SU-DHL-6 (cell line): ENCODE measurements around the gene SSNA1.

ENCODE experiments used
- H2AFZ ChIP-seq: fragments of 200-600 bp; sonication (generic); 2 replicates; pipeline ENCODE4 v1.6.1; 2014; ENCODE audit warnings: low read depth, mild to moderate bottlenecking, moderate library complexity, mixed read lengths, antibody characterized with exemption, low read length; ENCODE audit not compliant: severe bottlenecking
- H3F3A ChIP-seq: fragments of 200-600 bp; shearing (Covaris generic); 2 replicates; pipeline ENCODE4 v1.6.0; 2016; ENCODE audit warnings: antibody characterized with exemption, mild to moderate bottlenecking; ENCODE audit not compliant: insufficient read depth
- H3K27ac ChIP-seq: fragments of 200-600 bp; sonication (generic); 2 replicates; pipeline ENCODE4 v1.5.1; 2016; ENCODE audit warnings: low read depth, mild to moderate bottlenecking, low read length, moderate library complexity, mixed read lengths
- H3K27me3 ChIP-seq: fragments of 200-600 bp; sonication (generic), shearing (Covaris generic); 2 replicates; pipeline ENCODE4 v1.6.0; 2014; ENCODE audit warnings: mild to moderate bottlenecking, low read length
- H3K36me3 ChIP-seq: fragments of 200-600 bp; sonication (generic); 2 replicates; pipeline ENCODE4 v1.6.1; 2014; ENCODE audit warnings: mild to moderate bottlenecking, low read length, mixed read lengths
- H3K4me2 ChIP-seq: fragments of 300-600, 200-600 bp; shearing (Covaris generic), sonication (generic); 2 replicates; pipeline ENCODE4 v1.6.0; 2014; ENCODE audit warnings: low read length, low read depth, mild to moderate bottlenecking; ENCODE audit not compliant: poor library complexity, severe bottlenecking
- H3K4me3 ChIP-seq: fragments of 200-600 bp; sonication (generic); 2 replicates; pipeline ENCODE4 v1.5.1; 2014; ENCODE audit warnings: antibody characterized with exemption, low read length, mild to moderate bottlenecking, mixed read lengths; ENCODE audit not compliant: insufficient read depth, poor library complexity, severe bottlenecking
- H3K79me2 ChIP-seq: fragments of 200-600 bp; sonication (generic); 2 replicates; pipeline ENCODE4 v1.6.1; 2014; ENCODE audit warnings: mild to moderate bottlenecking, low read length, moderate library complexity; ENCODE audit not compliant: insufficient read depth
- H3K9ac ChIP-seq: fragments of 200-600 bp; sonication (generic); 2 replicates; pipeline ENCODE4 v1.7.0; 2014; ENCODE audit warnings: mild to moderate bottlenecking, low read length
- H3K9me2 ChIP-seq: fragments of 200-600 bp; sonication (generic); replicated peaks from 2 replicates; pipeline ENCODE4 v1.6.1; 2014; ENCODE audit warnings: low read length; ENCODE audit not compliant: insufficient read depth
- H3K9me3 ChIP-seq: fragments of 200-600 bp; sonication (generic); 2 replicates; pipeline ENCODE4 v1.6.1; 2014; ENCODE audit warnings: low read length, mixed read lengths; ENCODE audit not compliant: insufficient read depth
- H4K20me1 ChIP-seq: fragments of 200-600 bp; sonication (generic); 2 replicates; pipeline ENCODE4 v1.6.1; 2014; ENCODE audit warnings: low read depth, mild to moderate bottlenecking, antibody characterized with exemption, low read length, moderate library complexity, mixed read lengths
- EZH2phosphoT487 ChIP-seq: fragments of 200-600 bp; sonication (generic), shearing (Covaris generic); conservative IDR thresholded peaks from 2 replicates; pipeline ENCODE4 v1.6.1; 2018; ENCODE audit warnings: mild to moderate bottlenecking, antibody characterized with exemption, low read length, moderate library complexity, mixed read lengths
- TF ChIP-seq, protein P1 (sequence below): fragments of 200-600 bp; sonication (generic); IDR thresholded peaks from one replicate; pipeline ENCODE4 v1.5.1; 2017; ENCODE audit warnings: antibody characterized with exemption, mild to moderate bottlenecking, low read length, moderate library complexity; ENCODE audit not compliant: insufficient read depth, poor library complexity, severe bottlenecking

Gene SSNA1

DNA sequence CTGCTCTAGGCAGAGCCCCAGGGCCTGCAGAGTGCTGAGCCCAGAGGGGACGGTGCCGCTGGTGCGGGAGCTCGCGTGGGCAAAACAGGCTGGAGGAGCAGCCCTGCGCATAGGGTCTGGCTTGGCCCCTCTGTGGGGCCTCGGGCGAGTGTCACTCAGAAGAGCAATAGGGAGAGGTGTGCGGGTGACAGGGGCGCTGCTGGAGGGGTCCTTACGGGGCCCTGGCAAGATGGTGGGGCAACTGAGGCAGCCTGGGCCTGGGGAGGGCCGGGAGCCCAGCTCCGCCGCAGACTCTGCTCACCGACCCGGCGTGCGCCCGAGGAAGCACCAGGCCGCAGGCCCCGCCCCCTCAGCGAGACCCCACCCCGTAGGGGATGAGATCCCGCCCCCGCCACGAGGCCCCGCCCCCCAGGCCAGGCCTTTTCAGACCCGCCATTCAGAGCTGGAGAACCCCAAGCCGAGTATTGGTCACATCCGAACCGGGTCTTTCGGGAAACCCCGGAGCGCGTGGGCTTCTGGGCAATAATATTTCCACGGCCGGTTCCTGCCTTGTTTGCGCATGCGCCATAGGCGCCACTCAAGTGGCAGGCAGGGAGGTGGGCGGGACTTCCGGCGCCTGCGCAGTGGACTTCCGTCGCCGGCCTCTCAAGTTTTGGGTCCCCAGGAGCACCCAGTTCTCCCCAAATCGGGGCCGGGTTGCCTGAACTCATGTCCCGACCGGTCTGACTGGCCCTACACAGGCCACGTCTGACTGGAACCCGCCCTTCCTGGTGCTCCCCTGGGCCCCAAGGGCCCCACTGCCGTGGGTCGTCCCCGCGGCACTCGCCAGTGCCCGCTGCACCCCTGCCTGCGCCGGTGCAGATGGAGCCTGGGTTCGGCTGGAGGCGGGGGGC lies 34.8 kb downstream of the SSNA1 start:
- Histone ChIP-seq H3K4me3 (peak overlapping the region; percentile 87), H3K27me3 (no peaks in the 10 kb centered on the region), H2AFZ (peak overlapping the region; percentile 87), H3F3A (no peaks in the 10 kb centered on the region), H3K9me3 (no peaks in the 10 kb centered on the region), H3K9me2 (no peaks in the 10 kb centered on the region), H3K79me2 (no peaks in the 10 kb centered on the region), H3K27ac (peak overlapping the region; percentile 51), H4K20me1 (no peaks in the 10 kb centered on the region), H3K4me2 (peak overlapping the region; percentile 71), H3K9ac (peak overlapping the region; percentile 97), H3K36me3 (no peaks in the 10 kb centered on the region)
- TF ChIP-seq, protein P1, sequence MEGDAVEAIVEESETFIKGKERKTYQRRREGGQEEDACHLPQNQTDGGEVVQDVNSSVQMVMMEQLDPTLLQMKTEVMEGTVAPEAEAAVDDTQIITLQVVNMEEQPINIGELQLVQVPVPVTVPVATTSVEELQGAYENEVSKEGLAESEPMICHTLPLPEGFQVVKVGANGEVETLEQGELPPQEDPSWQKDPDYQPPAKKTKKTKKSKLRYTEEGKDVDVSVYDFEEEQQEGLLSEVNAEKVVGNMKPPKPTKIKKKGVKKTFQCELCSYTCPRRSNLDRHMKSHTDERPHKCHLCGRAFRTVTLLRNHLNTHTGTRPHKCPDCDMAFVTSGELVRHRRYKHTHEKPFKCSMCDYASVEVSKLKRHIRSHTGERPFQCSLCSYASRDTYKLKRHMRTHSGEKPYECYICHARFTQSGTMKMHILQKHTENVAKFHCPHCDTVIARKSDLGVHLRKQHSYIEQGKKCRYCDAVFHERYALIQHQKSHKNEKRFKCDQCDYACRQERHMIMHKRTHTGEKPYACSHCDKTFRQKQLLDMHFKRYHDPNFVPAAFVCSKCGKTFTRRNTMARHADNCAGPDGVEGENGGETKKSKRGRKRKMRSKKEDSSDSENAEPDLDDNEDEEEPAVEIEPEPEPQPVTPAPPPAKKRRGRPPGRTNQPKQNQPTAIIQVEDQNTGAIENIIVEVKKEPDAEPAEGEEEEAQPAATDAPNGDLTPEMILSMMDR: no peak
- TF ChIP-seq EZH2phosphoT487: no peak

DNA sequence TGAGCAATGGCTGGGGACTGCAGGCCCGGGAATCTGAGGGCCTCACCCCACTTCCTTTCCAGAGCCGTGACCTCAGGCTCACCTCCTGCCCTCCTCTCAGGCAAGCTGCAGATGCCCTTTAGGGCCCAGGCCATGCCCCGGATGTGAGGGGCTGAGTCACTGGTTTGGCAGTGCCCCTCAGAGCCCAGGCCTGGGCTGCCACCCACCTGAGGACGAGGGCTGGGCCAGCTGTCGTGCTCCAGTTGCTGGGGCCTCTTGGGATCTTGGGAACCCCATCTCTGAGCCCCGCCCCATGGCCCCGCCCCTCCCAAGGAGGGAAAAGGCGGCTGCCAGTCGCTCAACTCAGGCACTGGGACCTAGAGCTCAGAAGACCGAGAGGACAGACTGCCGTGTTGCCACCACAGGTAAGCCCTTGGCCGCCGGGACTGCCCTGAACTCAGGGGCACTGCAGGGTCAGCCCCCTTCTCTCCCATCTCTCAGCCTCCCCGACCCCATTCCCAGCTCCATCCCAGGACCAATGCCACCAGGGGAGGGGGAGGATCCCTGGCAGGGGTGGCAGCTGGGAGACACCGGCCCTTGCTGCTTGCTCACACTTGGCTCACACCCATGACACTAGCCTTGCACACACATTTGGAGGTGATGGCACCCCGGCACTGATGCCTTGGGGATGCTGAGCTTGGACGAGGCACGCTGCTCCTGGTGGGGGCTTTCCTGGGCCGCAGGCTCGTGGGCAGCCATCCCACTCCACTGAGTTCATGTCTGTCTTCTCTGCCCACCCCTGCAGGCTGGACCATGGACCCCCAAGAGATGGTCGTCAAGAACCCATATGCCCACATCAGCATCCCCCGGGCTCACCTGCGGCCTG lies 36.6 kb downstream of the SSNA1 start, which contains the start of gene CYSRT1:
Gene CYSRT1, plus strand, starts transcription at position 345 of the 865 bp plus-strand sequence. Its CDS starts 448 bp downstream, at position 793.
- Histone ChIP-seq H3K79me2 (no peaks in the 10 kb centered on the region), H3K9me3 (no peaks in the 10 kb centered on the region), H3K36me3 (no peaks in the 10 kb centered on the region), H3K9ac (peak within 1 kb of the TSS; percentile 97), H3K27me3 (no peaks in the 10 kb centered on the region), H3F3A (no peaks in the 10 kb centered on the region), H4K20me1 (no peaks in the 10 kb centered on the region), H3K4me2 (peak within 1 kb of the TSS; percentile 71), H3K9me2 (no peaks in the 10 kb centered on the region), H3K27ac (peak within 1 kb of the TSS; percentile 51), H3K4me3 (peak within 1 kb of the TSS; percentile 87), H2AFZ (no peak within 1 kb of the TSS)
- no peak for TF ChIP-seq EZH2phosphoT487
- TF ChIP-seq, protein P1: no peak

DNA sequence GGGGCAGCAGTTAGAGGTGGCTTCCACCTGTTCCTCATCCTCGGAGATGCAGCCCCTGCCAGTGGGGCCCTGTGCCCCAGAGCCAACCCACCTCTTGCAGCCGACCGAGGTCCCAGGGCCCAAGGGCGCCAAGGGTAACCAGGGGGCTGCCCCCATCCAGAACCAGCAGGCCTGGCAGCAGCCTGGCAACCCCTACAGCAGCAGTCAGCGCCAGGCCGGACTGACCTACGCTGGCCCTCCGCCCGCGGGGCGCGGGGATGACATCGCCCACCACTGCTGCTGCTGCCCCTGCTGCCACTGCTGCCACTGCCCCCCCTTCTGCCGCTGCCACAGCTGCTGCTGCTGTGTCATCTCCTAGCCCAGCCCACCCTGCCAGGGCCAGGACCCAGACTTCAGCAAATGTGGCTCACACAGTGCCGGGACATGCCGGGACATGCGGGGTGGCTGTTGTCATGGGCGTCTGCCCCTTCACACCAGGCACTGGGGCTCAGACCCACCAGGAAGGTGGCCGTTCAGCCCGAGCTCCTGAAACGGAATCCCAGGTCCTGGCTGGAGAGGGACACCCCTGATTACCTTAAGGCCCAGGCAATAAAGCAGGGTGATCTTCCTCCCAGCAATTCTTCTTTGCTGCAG lies 37.3 kb downstream of the SSNA1 start:
- Histone ChIP-seq H3K9ac (no peak overlapping the region), H3K9me2 (no peaks in the 10 kb centered on the region), H3K4me2 (no peak overlapping the region), H3F3A (no peaks in the 10 kb centered on the region), H3K27me3 (no peaks in the 10 kb centered on the region), H3K9me3 (no peaks in the 10 kb centered on the region), H3K36me3 (no peaks in the 10 kb centered on the region), H4K20me1 (no peaks in the 10 kb centered on the region), H3K79me2 (no peaks in the 10 kb centered on the region), H2AFZ (no peak overlapping the region), H3K4me3 (no peak overlapping the region), H3K27ac (no peak overlapping the region)
- no peak for TF ChIP-seq EZH2phosphoT487
- TF ChIP-seq, protein P1: no peak
